Astrocyte of the spinal cord (primary cell): ENCODE results near the gene PHPT1.
A peak's percentile ranks its signal among the peaks of the same experiment; 100 is the strongest.

Experiments
- DNase-seq: peaks from one replicate; pipeline ENCODE4 v3.0.0; 2011; ENCODE audit warnings: low read depth, low spot score
- H3K4me3 ChIP-seq: 2 replicates; pipeline ENCODE4 v1.5.1; 2011; ENCODE audit warnings: low read depth, mild to moderate bottlenecking, low read length, moderate library complexity
- CTCF ChIP-seq: IDR thresholded peaks from 2 replicates; pipeline ENCODE4 v1.5.1; 2012; ENCODE audit warnings: low read depth, mild to moderate bottlenecking, low read length, inconsistent platforms
- in situ Hi-C: cut with HindIII; loops from 2 replicates; pipeline ENCODE4 v1.10.0; 2017; ENCODE audit warnings: low sequenced_read_pairs

Gene PHPT1

GRCh38 chr9:136814725-136815421, 34.3 kb upstream of the PHPT1 start:
- in situ Hi-C loops = no loop called here
- no peak for DNase-seq
- TF ChIP-seq CTCF = no peak
- H3K4me3 ChIP-seq = no peak overlapping the region

GRCh38 chr9:136815422-136815782, 33.8 kb upstream of the PHPT1 start:
- DNase-seq = no peak
- H3K4me3 ChIP-seq = no peak overlapping the region
- in situ Hi-C loops = no loop called here
- TF ChIP-seq CTCF = no peak

- peak; percentile 31 for DNase-seq
Measured at GRCh38 chr9:136820971-136821825, 28.0 kb upstream of the PHPT1 start.

GRCh38 chr9:136821826-136822544, 27.2 kb upstream of the PHPT1 start:
- H3K4me3 ChIP-seq = no peak overlapping the region
- no peak for TF ChIP-seq CTCF
- in situ Hi-C loops = no loop called here
- DNase-seq = no peak

More at GRCh38 chr9:136820971-136821825, 28.0 kb upstream of the PHPT1 start:
- in situ Hi-C loops = no loop called here
- peak overlapping the region; percentile 4 for H3K4me3 ChIP-seq
- TF ChIP-seq CTCF = no peak

- no peak overlapping the region for H3K4me3 ChIP-seq
- in situ Hi-C loops = no loop called here
- DNase-seq = no peak
- no peak for TF ChIP-seq CTCF
Measured at GRCh38 chr9:136823136-136824046, 25.8 kb upstream of the PHPT1 start.
